Activated naive CD4-positive, alpha-beta T cell treated with anti-CD3 and anti-CD28 coated beads, Interleukin-2, amount 50 U/mL, for 72 hours (primary cell): ENCODE results near the gene AK9. TPM values are rescaled to one million over a fixed set of nuclear protein-coding genes. Genes with fewer than 3 reads are reported as not detected.

Experiments used
- total RNA-seq, 2 donors: library from RNA; stranded (reverse); gene quantifications; one replicate each; pipeline ENCODE4 v1.2.3, GENCODE V29; 2022

Gene AK9
- total RNA-seq, 2 donors from 2014 or later = 1.5 to 3.8 TPM

Other genes with a start within 250 kb of the AK9 start
- 10 to 100 TPM; 32.9 to 45.7 TPM for gene MICAL1, start 235.4 kb downstream of the AK9 start, total RNA-seq
- gene ZBTB24, start 208.0 kb downstream of the AK9 start, total RNA-seq = 10 to 100 TPM; 10.8 to 11.5 TPM
- 10 to 100 TPM; 19.8 to 20.2 TPM for gene FIG4, start 94 bp upstream of the AK9 start, total RNA-seq